ENCODE data around the gene ORC3.

ORC3 gene

DNA sequence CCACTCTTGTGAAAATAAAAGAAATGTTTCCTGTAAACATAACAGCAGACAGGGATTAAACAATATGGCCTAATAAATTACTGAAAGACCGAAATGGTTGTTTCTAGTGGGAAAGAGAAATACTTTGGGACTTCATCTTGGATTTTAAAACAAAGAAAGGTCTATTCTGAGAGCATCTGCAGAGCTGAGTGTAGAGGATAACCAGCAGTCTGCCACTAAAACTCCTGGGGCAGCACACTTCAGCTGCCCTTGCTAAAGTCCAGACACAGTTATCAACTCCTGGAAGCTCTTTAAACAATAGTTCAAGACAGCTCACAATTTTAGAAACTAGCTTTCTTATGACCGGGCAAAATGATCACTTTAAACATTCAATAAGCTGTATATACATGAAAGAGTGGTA lies 73.5 kb downstream of the ORC3 start:
- FAIRE-seq (no peak), DNase-seq (ENCODE audit: insufficient read length) (no peak)
- TF ChIP-seq POLR2AphosphoS5 (IDR thresholded peaks at IDR 0.05; ENCODE audit: low read depth, low read length) (no peak), POLR2A (IDR thresholded peaks at IDR 0.05; ENCODE audit: low read depth, low read length) (no peak), TAF1 (IDR thresholded peaks at IDR 0.05; ENCODE audit: borderline replicate concordance, low read depth, low read length) (no peak)

DNA sequence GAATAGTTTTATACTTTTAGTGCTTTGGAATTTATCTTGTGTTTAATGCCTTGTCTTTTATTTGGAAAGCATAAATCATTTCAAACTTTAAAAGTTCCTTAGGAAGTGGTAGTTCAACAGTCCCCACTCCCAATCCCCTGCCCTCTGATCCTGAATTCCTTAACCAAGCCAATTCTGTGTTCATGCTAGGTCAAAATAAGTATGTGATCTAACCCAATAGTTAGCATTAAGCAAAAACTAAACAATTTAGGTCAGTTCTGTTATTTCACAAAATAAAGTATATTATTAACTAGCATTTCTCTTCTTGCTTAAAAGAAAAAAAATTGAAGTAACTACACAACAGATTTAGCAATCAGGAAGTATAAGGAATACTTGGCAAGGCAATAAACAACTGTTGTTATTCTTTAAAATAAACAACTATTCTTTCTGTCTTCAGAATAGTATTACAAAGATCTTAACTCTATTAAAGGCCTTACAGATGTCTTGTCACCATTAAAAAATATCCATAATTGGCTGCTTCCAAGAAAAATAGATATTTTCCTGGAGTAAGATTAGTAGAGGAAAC lies 75.1 kb downstream of the ORC3 start:
- FAIRE-seq = no peak
- TF ChIP-seq POLR2A (IDR thresholded peaks at IDR 0.05; ENCODE audit: low read depth, low read length) = no peak
- TF ChIP-seq POLR2AphosphoS5 (IDR thresholded peaks at IDR 0.05; ENCODE audit: low read depth, low read length) = no peak
- TF ChIP-seq TAF1 (IDR thresholded peaks at IDR 0.05; ENCODE audit: borderline replicate concordance, low read depth, low read length) = no peak
- DNase-seq (ENCODE audit: insufficient read length) = no peak

DNA sequence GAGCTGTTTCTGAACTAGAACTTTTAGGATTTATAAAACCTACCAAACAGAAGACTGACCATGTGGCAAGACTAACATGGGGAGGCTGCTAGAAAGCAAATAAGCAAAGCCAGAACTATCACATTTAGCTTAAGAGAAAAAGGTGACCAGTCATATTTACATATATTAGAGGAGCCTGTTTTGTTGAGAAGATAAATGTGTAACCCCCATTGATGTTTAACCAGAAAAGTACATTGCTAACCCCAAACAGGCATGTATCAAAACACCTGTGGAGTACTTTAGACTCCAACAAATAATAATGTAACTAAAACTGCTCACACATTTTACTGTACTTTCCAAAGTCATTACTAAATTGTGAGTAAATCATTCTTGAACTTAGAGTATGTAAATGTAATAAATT lies 77.1 kb downstream of the ORC3 start:
- no peak for TF ChIP-seq TAF1 (IDR thresholded peaks at IDR 0.05; ENCODE audit: borderline replicate concordance, low read depth, low read length)
- FAIRE-seq (no peak), DNase-seq (ENCODE audit: insufficient read length) (no peak)

DNA sequence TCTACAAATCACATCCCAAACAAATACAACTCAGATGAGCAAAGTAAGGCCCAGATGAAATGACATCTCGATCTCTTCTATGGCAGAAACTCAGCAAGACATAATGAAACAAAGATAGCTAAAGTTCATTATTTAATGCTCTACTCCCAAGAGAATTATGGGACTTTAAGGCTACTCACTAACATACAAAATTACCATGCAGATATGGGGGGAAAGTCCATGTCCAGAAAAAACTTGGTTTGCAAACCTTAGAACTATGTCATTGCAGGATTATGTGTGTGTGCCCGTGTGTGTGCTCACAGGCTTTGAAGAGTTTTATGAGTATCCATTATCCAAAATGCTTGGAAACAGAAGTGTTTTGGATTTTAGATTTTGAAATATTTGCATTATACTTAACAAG lies 78.1 kb downstream of the ORC3 start:
- DNase-seq (ENCODE audit: insufficient read length) = no peak

DNA sequence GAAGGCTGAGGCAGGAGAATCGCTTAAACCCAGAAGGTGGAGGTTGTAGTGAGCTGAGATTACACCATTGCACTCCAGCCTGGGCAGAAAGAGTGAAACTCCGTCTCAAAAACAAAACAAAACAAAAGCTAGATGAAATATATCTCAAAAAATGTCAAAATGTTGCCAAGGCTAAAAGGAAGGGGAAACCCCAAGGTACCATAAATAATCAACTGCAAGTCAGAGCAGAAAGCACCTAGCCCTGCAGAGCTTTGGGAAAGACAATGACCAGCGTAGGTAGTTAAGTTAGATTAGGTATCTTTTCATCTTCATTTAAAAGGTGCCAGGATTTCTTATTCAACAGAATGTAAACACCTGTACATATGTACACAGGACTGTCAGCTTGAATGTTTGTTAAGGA lies 79.1 kb downstream of the ORC3 start:
- TF ChIP-seq POLR2AphosphoS5 (IDR thresholded peaks at IDR 0.05; ENCODE audit: low read depth, low read length) (no peak), POLR2A (IDR thresholded peaks at IDR 0.05; ENCODE audit: low read depth, low read length) (no peak), TAF1 (IDR thresholded peaks at IDR 0.05; ENCODE audit: borderline replicate concordance, low read depth, low read length) (no peak)
- no peak for DNase-seq (ENCODE audit: insufficient read length)
- no peak for FAIRE-seq

More for the DNA sequence above, 78.1 kb downstream of the ORC3 start:
- no peak for TF ChIP-seq POLR2A (IDR thresholded peaks at IDR 0.05; ENCODE audit: low read depth, low read length)
- TF ChIP-seq POLR2AphosphoS5 (IDR thresholded peaks at IDR 0.05; ENCODE audit: low read depth, low read length) = no peak
- TF ChIP-seq TAF1 (IDR thresholded peaks at IDR 0.05; ENCODE audit: borderline replicate concordance, low read depth, low read length) = no peak
- no peak for FAIRE-seq

DNA sequence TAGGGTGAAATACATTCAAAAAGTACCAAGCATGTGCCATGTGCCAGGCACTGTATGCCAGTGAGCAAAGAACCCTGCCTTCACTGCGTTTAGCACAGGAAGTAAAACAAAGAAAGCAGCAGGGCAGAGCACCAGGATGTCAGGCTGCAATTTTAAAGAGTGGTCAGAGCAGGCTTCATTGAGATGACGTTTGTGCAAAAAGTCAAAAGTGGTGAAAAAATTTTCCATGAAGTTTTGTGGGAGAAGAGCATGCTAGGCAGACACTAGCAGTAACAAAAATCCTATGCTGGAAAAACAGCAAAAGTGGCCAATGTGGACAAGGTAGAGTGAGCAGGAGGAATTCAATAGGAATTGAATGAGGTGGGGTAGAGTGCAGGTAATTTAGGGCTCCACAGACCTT lies 80.8 kb downstream of the ORC3 start:
- no peak for DNase-seq (ENCODE audit: insufficient read length)
- TF ChIP-seq POLR2A (IDR thresholded peaks at IDR 0.05; ENCODE audit: low read depth, low read length) (no peak), TAF1 (IDR thresholded peaks at IDR 0.05; ENCODE audit: borderline replicate concordance, low read depth, low read length) (no peak), POLR2AphosphoS5 (IDR thresholded peaks at IDR 0.05; ENCODE audit: low read depth, low read length) (no peak)
- no peak for FAIRE-seq

DNA sequence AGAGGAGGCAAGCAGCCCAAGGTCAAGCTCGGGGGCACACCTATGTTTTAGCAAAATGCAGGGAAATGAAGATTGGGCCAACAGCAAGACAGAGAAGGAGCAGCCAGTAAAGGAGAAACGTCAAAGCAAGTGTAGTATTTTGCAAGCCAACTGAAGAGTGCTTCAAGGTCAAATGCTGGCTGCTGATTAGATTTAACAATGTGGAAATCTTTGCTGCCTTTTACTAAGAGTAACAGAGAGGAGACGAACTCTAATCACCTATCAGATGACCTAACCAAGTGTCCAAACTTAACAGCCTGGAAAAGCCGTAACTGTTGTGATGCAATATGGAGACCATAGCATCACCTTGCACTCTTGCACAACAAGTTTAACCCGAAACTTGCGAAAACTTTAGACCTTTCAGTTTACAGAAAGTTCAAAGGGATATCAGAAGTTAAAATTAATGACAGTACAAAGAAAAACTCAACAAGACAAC lies 81.7 kb downstream of the ORC3 start:
- DNase-seq (ENCODE audit: insufficient read length) = no peak
- FAIRE-seq = no peak
- no peak for TF ChIP-seq POLR2AphosphoS5 (IDR thresholded peaks at IDR 0.05; ENCODE audit: low read depth, low read length)
- no peak for TF ChIP-seq TAF1 (IDR thresholded peaks at IDR 0.05; ENCODE audit: borderline replicate concordance, low read depth, low read length)
- no peak for TF ChIP-seq POLR2A (IDR thresholded peaks at IDR 0.05; ENCODE audit: low read depth, low read length)

DNA sequence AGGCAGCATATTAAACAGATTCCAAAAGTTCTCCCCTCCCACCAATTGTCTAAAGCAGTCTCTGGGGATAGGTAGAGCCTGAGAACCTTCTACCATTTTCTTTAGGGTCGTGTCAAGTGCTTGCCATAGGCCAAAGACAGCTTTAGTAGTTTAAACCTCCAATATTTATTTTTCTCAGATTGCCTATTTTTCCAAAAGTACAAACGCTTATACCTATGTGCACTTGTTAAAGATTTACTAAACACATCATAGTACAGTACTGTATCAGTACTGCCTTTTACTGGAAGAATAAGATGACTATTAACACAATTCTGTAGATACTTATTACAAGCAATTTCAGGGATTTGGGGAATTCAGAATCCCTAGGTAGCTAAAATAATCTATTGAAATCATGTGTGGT lies 82.7 kb downstream of the ORC3 start:
- FAIRE-seq = no peak
- TF ChIP-seq TAF1 (IDR thresholded peaks at IDR 0.05; ENCODE audit: borderline replicate concordance, low read depth, low read length) (no peak), POLR2AphosphoS5 (IDR thresholded peaks at IDR 0.05; ENCODE audit: low read depth, low read length) (no peak; the same call in 1 of the 2 replicates), POLR2A (IDR thresholded peaks at IDR 0.05; ENCODE audit: low read depth, low read length) (no peak)

DNA sequence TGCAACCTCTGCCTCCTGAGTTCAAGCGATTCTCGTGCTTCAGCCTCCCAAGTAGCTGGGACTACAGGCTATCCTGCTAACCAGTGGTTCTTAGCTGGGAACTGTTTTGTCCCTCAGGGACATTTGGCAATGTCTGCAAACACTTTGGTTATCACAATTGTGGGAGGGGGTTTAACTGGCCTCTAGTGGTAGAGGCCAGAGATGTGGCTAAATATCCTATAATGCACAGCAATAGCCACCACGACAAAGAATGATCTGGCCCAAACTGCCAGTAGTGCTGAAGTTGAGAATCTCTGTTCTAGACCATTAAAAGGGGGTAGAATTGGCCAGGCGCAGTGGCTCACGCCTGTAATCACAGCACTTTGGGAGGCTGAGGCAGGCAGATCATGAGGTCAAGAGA lies 83.3 kb downstream of the ORC3 start:
- no peak for DNase-seq (ENCODE audit: insufficient read length)
- no peak for FAIRE-seq
- TF ChIP-seq TAF1 (IDR thresholded peaks at IDR 0.05; ENCODE audit: borderline replicate concordance, low read depth, low read length) (no peak), POLR2A (IDR thresholded peaks at IDR 0.05; ENCODE audit: low read depth, low read length) (no peak), POLR2AphosphoS5 (IDR thresholded peaks at IDR 0.05; ENCODE audit: low read depth, low read length) (no peak)

More for the DNA sequence above, 82.7 kb downstream of the ORC3 start:
- no peak for DNase-seq (ENCODE audit: insufficient read length)

DNA sequence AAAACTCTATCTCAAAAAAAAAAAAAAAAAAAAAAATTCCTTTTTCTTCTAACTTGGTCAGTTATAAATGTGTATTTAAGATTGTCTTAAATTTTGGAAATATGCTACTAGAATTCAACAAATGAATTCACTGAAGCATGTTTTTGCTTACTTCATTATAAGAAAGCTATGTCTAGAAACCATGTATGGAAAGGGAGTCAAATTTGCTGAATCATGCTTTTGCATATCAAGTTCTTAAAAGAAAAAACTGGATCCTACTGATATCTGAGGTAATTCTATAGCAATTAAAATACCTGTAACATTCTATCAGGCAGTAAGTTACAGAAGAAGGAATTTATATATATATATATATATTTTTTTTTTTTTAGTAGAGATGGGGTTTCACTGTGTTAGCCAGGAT lies 84.4 kb downstream of the ORC3 start:
- TF ChIP-seq TAF1 (IDR thresholded peaks at IDR 0.05; ENCODE audit: borderline replicate concordance, low read depth, low read length) = no peak
- TF ChIP-seq POLR2A (IDR thresholded peaks at IDR 0.05; ENCODE audit: low read depth, low read length) = no peak
- no peak for TF ChIP-seq POLR2AphosphoS5 (IDR thresholded peaks at IDR 0.05; ENCODE audit: low read depth, low read length)
- FAIRE-seq (no peak), DNase-seq (ENCODE audit: insufficient read length) (no peak)

DNA sequence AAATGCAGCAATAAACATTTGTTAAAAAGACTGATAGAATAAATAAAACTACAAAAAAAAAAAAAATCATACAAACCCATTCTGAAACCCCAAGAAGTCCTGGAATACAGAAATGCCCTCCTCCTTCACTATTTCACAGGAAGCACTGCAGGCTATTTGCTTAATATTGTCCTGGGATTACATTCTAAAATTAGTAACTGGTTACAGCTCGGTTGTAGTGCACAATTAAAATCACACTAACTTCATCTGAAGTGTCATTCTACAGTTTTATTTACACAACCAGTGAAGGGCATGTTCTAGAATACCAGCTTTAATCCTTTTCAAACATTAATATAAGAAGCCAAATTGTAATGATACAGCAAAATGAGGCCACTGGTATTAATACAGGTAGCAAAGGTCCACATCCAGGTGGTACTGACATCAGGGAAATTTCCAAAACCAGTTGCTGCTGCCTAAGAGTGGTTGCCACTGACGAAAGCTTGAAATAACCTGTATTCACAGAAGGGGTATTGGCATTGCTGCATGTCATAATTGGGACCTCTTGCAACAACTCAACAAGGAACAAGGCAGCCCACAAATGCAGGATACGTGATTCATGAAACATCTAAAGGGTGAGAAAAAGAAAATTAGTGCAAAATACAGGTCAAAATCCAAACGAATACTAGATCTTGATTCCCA lies 85.2 kb downstream of the ORC3 start:
- FAIRE-seq (no peak), DNase-seq (ENCODE audit: insufficient read length) (no peak)
- TF ChIP-seq TAF1 (IDR thresholded peaks at IDR 0.05; ENCODE audit: borderline replicate concordance, low read depth, low read length) (no peak), POLR2AphosphoS5 (IDR thresholded peaks at IDR 0.05; ENCODE audit: low read depth, low read length) (no peak), POLR2A (IDR thresholded peaks at IDR 0.05; ENCODE audit: low read depth, low read length) (no peak)

DNA sequence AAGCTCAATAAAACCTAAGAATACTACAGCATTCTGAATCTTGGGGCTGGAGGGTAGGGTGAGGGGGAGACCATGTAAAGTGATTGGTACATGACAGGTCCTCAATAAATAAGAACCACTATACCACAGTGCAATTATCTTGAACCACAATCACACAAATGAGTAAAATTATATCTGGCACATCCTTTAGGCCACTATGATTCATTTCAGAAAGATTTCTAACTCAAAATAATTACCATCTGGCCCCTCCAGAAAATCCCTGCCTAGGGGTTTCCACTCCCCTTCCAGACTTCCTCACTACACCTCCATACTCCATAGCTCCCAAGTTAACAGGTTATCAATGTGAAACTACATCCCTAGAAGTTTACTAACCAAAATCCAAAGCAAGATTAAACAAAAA lies 92.4 kb downstream of the ORC3 start:
- TF ChIP-seq POLR2A (IDR thresholded peaks at IDR 0.05; ENCODE audit: low read depth, low read length) = 0 out of 2 replicates have a peak, but pooled peaks have one; percentile 25
- TF ChIP-seq POLR2AphosphoS5 (IDR thresholded peaks at IDR 0.05; ENCODE audit: low read depth, low read length) = no peak
- FAIRE-seq (no peak), DNase-seq (ENCODE audit: insufficient read length) (no peak)

Data from GM12892 (cell line).